GM21825 (cell line): ENCODE measurements around the gene FHOD3.

ENCODE experiments used
- ATAC-seq: cut with Tn5 transposase; IDR thresholded peaks from one replicate; pipeline ENCODE4 v1.9.1; 2021; ENCODE audit warnings: mild to moderate bottlenecking, moderate library complexity; ENCODE audit not compliant: unreplicated experiment

Gene FHOD3

GRCh38 chr18:36504928-36505327, 207.4 kb downstream of the FHOD3 start:
- no peak for ATAC-seq

GRCh38 chr18:36505665-36506064, 208.2 kb downstream of the FHOD3 start:
- ATAC-seq: no peak

GRCh38 chr18:36509646-36510197, 212.2 kb downstream of the FHOD3 start:
- ATAC-seq: no peak

GRCh38 chr18:36511791-36512352, 214.4 kb downstream of the FHOD3 start:
- ATAC-seq: no peak

GRCh38 chr18:36513556-36513955, 216.0 kb downstream of the FHOD3 start:
- no peak for ATAC-seq

GRCh38 chr18:36514778-36515177, 217.3 kb downstream of the FHOD3 start:
- no peak for ATAC-seq

- ATAC-seq: no peak
Observed at GRCh38 chr18:36516258-36516657, 218.7 kb downstream of the FHOD3 start.

- no peak for ATAC-seq
Observed at GRCh38 chr18:36516726-36517125, 219.2 kb downstream of the FHOD3 start.

- no peak for ATAC-seq
Observed at GRCh38 chr18:36518839-36519238, 221.3 kb downstream of the FHOD3 start.

GRCh38 chr18:36519358-36519757, 221.8 kb downstream of the FHOD3 start:
- no peak for ATAC-seq

GRCh38 chr18:36522509-36522908, 225.0 kb downstream of the FHOD3 start:
- no peak for ATAC-seq

- no peak for ATAC-seq
Observed at GRCh38 chr18:36525913-36526312, 228.4 kb downstream of the FHOD3 start.

- ATAC-seq: no peak
Observed at GRCh38 chr18:36526611-36527010, 229.1 kb downstream of the FHOD3 start.

GRCh38 chr18:36527051-36527450, 229.5 kb downstream of the FHOD3 start:
- ATAC-seq: no peak

- no peak for ATAC-seq
Observed at GRCh38 chr18:36527740-36528455, 230.4 kb downstream of the FHOD3 start.

- no peak for ATAC-seq
Observed at GRCh38 chr18:36529747-36530146, 232.2 kb downstream of the FHOD3 start.

- no peak for ATAC-seq
Observed at GRCh38 chr18:36530676-36531405, 233.3 kb downstream of the FHOD3 start.

GRCh38 chr18:36531636-36532035, 234.1 kb downstream of the FHOD3 start:
- ATAC-seq: no peak

- ATAC-seq: no peak
Observed at GRCh38 chr18:36532394-36532793, 234.9 kb downstream of the FHOD3 start.

- no peak for ATAC-seq
Observed at GRCh38 chr18:36532815-36533214, 235.3 kb downstream of the FHOD3 start.

- no peak for ATAC-seq
Observed at GRCh38 chr18:36533446-36534153, 236.1 kb downstream of the FHOD3 start.
